ENCODE measurements around the gene USP6NL.

USP6NL gene

DNA sequence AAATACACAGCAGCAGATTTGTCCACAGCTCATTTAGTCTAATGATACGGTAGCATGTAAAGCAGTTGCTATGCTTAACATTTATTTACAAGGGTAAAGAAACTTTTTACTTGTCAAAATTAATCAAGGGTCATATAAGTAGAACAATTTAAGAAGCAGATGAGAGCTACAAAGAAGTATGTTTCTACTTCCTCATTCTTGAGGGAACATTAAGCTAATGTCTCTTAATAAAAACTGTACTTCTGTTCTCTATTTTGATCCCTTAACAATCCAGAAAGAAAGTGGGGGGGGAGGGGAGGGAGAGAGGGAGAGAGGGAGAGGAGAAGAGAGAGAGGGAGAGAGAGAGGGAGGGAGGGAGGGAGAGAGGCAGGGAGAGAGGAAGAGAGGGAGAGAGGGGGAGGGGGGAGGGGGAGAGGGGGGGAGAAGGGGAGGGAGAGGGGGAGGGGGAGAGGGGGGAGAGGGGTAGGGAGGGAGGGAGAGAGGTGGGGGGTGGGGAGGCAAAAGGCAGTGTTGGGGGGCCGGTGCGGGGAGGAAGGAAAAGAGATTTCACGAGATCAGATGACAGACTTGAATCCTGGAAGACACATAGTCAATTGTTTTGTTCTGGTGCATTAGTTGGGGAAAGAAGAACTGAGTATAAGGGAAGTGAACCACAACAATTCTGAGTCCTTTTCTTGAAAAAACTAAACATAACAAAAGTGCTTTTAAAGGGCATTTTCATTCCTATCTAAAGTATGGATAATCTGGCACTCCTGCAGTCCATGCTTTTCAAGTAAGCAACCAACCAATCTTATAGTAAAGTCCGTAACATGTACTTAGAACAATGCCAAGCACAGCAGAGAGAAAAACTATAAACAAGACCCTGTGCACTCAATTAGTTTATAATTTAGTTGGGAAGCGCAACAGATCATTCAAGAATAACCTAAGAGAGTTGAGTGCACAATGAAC is 128.0 kb downstream of the USP6NL start:
- 0 out of 2 replicates have a peak, but pooled peaks cover 3% of the 10 kb centered on the region for H3F3A ChIP-seq (ENCODE audit: low read depth)
- H3K4me1 ChIP-seq (ENCODE audit: insufficient read depth, low read length, poor library complexity, severe bottlenecking): no peaks in the 10 kb centered on the region
- peaks cover 44% of the 10 kb centered on the region for H3K36me3 ChIP-seq (ENCODE audit: insufficient read depth, low read length)
- H3K9me3 ChIP-seq (ENCODE audit: insufficient read depth, low read depth, low read length): no peaks in the 10 kb centered on the region
- no peak overlapping the region for H2AFZ ChIP-seq (ENCODE audit: low read length)
- H3K4me2 ChIP-seq (ENCODE audit: low read depth, low read length, poor library complexity, severe bottlenecking): no peak overlapping the region
- no peaks in the 10 kb centered on the region for H3K79me2 ChIP-seq (ENCODE audit: insufficient read depth, low read length)
- H3K9ac ChIP-seq (ENCODE audit: low read depth, low read length, poor library complexity, severe bottlenecking): no peak overlapping the region
- H4K20me1 ChIP-seq (ENCODE audit: insufficient read depth, low read length, poor library complexity, severe bottlenecking): no peaks in the 10 kb centered on the region
- H3K9me2 ChIP-seq (replicated peaks; ENCODE audit: low read depth, low read length): no peaks in the 10 kb centered on the region
- H3K27me3 ChIP-seq (ENCODE audit: insufficient read depth, low read length, poor library complexity, severe bottlenecking): no peaks in the 10 kb centered on the region
- no peak overlapping the region for H3K4me3 ChIP-seq (ENCODE audit: low read length, poor library complexity, severe bottlenecking)
- TF ChIP-seq EZH2phosphoT487 (IDR thresholded peaks at IDR 0.05; ENCODE audit: borderline replicate concordance): no peak
- TF ChIP-seq, protein P1, sequence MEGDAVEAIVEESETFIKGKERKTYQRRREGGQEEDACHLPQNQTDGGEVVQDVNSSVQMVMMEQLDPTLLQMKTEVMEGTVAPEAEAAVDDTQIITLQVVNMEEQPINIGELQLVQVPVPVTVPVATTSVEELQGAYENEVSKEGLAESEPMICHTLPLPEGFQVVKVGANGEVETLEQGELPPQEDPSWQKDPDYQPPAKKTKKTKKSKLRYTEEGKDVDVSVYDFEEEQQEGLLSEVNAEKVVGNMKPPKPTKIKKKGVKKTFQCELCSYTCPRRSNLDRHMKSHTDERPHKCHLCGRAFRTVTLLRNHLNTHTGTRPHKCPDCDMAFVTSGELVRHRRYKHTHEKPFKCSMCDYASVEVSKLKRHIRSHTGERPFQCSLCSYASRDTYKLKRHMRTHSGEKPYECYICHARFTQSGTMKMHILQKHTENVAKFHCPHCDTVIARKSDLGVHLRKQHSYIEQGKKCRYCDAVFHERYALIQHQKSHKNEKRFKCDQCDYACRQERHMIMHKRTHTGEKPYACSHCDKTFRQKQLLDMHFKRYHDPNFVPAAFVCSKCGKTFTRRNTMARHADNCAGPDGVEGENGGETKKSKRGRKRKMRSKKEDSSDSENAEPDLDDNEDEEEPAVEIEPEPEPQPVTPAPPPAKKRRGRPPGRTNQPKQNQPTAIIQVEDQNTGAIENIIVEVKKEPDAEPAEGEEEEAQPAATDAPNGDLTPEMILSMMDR (conservative IDR thresholded peaks at IDR 0.05; ENCODE audit: low read length): no peak

DNA sequence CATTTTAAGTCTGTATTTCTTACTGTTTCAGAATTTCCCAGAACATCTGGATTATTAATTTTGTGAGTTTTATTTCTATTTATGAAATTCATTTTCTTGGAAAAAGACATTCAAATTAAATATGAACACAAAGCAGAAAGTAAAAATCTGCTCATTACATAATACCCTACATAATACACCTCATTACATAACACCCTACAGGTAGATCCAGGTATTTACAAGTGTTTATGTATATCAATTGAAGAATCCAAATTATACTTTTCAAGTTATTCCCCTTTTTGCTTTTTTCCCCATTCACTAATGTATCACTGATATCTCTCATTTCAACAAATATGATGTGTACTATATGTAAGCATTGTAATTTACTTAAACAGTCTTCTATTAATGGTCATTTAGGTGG is 129.1 kb downstream of the USP6NL start:
- Histone ChIP-seq H3F3A (ENCODE audit: low read depth) (0 out of 2 replicates have a peak, but pooled peaks cover 3% of the 10 kb centered on the region), H3K9me3 (ENCODE audit: insufficient read depth, low read depth, low read length) (no peaks in the 10 kb centered on the region), H3K36me3 (ENCODE audit: insufficient read depth, low read length) (peaks cover 49% of the 10 kb centered on the region), H3K27me3 (ENCODE audit: insufficient read depth, low read length, poor library complexity, severe bottlenecking) (no peaks in the 10 kb centered on the region), H3K4me2 (ENCODE audit: low read depth, low read length, poor library complexity, severe bottlenecking) (no peak overlapping the region), H3K9ac (ENCODE audit: low read depth, low read length, poor library complexity, severe bottlenecking) (no peak overlapping the region), H3K9me2 (replicated peaks; ENCODE audit: low read depth, low read length) (no peaks in the 10 kb centered on the region), H2AFZ (ENCODE audit: low read length) (no peak overlapping the region), H4K20me1 (ENCODE audit: insufficient read depth, low read length, poor library complexity, severe bottlenecking) (no peaks in the 10 kb centered on the region), H3K4me3 (ENCODE audit: low read length, poor library complexity, severe bottlenecking) (no peak overlapping the region), H3K79me2 (ENCODE audit: insufficient read depth, low read length) (no peaks in the 10 kb centered on the region), H3K4me1 (ENCODE audit: insufficient read depth, low read length, poor library complexity, severe bottlenecking) (no peaks in the 10 kb centered on the region)
- TF ChIP-seq, protein P1 (conservative IDR thresholded peaks at IDR 0.05; ENCODE audit: low read length): 0 out of 2 replicates have a peak, but pooled peaks have one; percentile 12
- no peak for TF ChIP-seq EZH2phosphoT487 (IDR thresholded peaks at IDR 0.05; ENCODE audit: borderline replicate concordance)

DNA sequence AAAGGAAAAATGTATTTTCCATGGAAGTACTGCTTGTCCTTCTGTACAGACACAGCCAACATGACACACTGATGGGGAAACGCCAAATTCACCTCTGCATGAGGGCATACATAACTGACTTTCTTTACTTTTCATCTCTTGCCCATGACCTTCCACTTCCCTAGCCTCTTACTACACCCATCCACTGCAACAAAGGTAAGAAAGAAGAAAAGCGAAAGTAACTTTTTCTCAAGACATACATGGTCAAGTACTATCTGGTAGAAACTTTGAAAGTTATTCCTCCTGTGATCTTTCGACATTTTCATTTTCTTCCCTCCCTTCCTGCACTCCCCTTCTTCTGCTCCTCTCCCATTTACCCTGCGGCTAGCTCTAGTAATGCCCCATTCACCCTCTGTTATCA is 130.8 kb downstream of the USP6NL start:
- no peaks in the 10 kb centered on the region for H3K9me3 ChIP-seq (ENCODE audit: insufficient read depth, low read depth, low read length)
- H2AFZ ChIP-seq (ENCODE audit: low read length): no peak overlapping the region
- peaks cover 6% of the 10 kb centered on the region for H3K4me1 ChIP-seq (ENCODE audit: insufficient read depth, low read length, poor library complexity, severe bottlenecking)
- H3K36me3 ChIP-seq (ENCODE audit: insufficient read depth, low read length): peaks cover 50% of the 10 kb centered on the region
- H3K79me2 ChIP-seq (ENCODE audit: insufficient read depth, low read length): no peaks in the 10 kb centered on the region
- no peak overlapping the region for H3K9ac ChIP-seq (ENCODE audit: low read depth, low read length, poor library complexity, severe bottlenecking)
- no peaks in the 10 kb centered on the region for H3K9me2 ChIP-seq (replicated peaks; ENCODE audit: low read depth, low read length)
- no peaks in the 10 kb centered on the region for H3K27me3 ChIP-seq (ENCODE audit: insufficient read depth, low read length, poor library complexity, severe bottlenecking)
- 0 out of 2 replicates have a peak, but pooled peaks cover 3% of the 10 kb centered on the region for H3F3A ChIP-seq (ENCODE audit: low read depth)
- TF ChIP-seq EZH2phosphoT487 (IDR thresholded peaks at IDR 0.05; ENCODE audit: borderline replicate concordance): no peak
- TF ChIP-seq, protein P1 (conservative IDR thresholded peaks at IDR 0.05; ENCODE audit: low read length): no peak
- H3K4me2 ChIP-seq (ENCODE audit: low read depth, low read length, poor library complexity, severe bottlenecking): no peak overlapping the region
- no peak overlapping the region for H3K4me3 ChIP-seq (ENCODE audit: low read length, poor library complexity, severe bottlenecking)
- no peaks in the 10 kb centered on the region for H4K20me1 ChIP-seq (ENCODE audit: insufficient read depth, low read length, poor library complexity, severe bottlenecking)
